ENCODE data around the gene GPR18.

DNA sequence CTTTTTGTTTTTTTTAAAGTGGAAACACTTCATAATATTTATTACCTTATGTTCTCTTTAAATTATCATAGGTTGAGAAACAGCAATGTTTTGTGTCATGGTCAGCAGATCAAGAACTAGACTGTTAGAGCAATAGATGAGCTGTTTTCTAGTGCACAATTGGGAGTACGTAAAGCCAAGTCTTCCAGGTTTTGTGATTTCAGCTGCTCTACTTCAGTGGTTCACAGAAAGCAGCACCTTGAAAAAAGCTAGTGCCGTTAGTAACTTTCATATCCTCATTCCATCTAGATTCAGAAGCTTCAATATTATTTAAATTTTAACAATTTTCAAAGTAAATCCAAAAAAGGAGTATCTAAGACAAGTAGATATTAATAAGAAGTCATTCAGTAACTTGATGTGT lies 1.9 kb downstream of the GPR18 start:
- TF ChIP-seq, protein P1, sequence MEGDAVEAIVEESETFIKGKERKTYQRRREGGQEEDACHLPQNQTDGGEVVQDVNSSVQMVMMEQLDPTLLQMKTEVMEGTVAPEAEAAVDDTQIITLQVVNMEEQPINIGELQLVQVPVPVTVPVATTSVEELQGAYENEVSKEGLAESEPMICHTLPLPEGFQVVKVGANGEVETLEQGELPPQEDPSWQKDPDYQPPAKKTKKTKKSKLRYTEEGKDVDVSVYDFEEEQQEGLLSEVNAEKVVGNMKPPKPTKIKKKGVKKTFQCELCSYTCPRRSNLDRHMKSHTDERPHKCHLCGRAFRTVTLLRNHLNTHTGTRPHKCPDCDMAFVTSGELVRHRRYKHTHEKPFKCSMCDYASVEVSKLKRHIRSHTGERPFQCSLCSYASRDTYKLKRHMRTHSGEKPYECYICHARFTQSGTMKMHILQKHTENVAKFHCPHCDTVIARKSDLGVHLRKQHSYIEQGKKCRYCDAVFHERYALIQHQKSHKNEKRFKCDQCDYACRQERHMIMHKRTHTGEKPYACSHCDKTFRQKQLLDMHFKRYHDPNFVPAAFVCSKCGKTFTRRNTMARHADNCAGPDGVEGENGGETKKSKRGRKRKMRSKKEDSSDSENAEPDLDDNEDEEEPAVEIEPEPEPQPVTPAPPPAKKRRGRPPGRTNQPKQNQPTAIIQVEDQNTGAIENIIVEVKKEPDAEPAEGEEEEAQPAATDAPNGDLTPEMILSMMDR (IDR thresholded peaks at IDR 0.05 in 4 of 5, conservative IDR thresholded peaks at IDR 0.05 in 1 of 5), result no peak
- TF ChIP-seq POLR2A (IDR thresholded peaks at IDR 0.05), result no peak

Measured in gastrocnemius medialis (tissue), 4 donors.